ENCODE measurements around the gene FILIP1.

DNA sequence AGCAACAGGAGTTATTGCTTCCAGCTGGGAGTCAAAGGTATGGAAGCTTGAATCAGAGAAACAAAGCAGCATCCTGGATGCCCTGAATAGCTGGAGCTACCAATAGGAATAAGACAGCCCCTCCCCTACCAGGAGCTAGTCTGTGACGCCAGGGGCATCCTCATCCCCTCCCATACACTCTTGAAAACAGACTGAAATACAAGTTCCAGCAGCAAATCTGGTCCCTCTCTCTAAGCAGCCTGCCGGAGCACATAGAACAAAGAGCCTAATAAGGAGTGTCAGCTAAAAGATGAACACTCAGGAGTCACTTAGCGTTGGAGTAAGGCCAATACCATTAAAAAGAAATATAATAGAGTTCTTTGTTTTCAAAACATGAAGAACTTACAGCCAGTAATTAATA is 25.6 kb downstream of the FILIP1 start:
- TF ChIP-seq, protein P1, sequence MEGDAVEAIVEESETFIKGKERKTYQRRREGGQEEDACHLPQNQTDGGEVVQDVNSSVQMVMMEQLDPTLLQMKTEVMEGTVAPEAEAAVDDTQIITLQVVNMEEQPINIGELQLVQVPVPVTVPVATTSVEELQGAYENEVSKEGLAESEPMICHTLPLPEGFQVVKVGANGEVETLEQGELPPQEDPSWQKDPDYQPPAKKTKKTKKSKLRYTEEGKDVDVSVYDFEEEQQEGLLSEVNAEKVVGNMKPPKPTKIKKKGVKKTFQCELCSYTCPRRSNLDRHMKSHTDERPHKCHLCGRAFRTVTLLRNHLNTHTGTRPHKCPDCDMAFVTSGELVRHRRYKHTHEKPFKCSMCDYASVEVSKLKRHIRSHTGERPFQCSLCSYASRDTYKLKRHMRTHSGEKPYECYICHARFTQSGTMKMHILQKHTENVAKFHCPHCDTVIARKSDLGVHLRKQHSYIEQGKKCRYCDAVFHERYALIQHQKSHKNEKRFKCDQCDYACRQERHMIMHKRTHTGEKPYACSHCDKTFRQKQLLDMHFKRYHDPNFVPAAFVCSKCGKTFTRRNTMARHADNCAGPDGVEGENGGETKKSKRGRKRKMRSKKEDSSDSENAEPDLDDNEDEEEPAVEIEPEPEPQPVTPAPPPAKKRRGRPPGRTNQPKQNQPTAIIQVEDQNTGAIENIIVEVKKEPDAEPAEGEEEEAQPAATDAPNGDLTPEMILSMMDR (IDR thresholded peaks at IDR 0.05) = no peak
- no peak for TF ChIP-seq EP300 (IDR thresholded peaks at IDR 0.05)
- no peak for TF ChIP-seq POLR2AphosphoS5 (IDR thresholded peaks at IDR 0.05)
